DMS53 treated with DMSO at 0.1 percent for 48 hours (cell line): ENCODE data around the gene DIAPH1.

Experiments used
- DNase-seq: peaks from one replicate; lab custom pipeline; 2025; ENCODE audit not compliant: unreplicated experiment; lab: John Stamatoyannopoulos, UW

DIAPH1 gene

GRCh38 chr5:141522301-141522700, 96.5 kb downstream of the DIAPH1 start:
- no peak for DNase-seq

DNA sequence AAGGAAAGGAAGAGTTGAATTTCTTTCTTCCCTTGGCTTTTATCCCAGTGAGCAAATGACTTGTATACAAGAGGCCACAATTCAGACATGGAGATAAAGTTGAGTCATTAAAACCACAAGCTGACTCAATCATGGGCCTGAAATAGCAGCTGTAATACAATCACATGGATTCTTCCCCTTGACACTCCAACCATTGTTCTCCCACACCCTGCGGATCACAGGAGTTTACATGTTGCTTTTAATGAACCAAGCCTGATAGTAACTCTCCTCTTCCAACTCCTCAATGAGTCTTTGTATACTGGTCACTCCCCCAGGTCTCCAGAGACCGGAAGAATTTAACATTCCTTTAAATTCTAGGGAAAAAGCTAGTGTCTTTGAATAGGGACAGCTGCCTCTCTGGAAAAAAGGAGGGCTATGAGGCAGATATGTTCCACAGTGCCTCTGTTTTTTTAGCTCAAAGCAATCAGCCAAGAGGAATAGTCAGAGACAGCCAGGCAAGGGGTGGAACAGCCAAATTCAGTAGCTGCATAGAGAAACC, 97.5 kb downstream of the DIAPH1 start:
- DNase-seq, result no peak

GRCh38 chr5:141519605-141520565, 98.9 kb downstream of the DIAPH1 start:
- DNase-seq, result no peak

- no peak for DNase-seq
Observed at GRCh38 chr5:141518618-141519015, 100.2 kb downstream of the DIAPH1 start.

- no peak for DNase-seq
Observed at GRCh38 chr5:141517880-141518617, 100.8 kb downstream of the DIAPH1 start.

DNA sequence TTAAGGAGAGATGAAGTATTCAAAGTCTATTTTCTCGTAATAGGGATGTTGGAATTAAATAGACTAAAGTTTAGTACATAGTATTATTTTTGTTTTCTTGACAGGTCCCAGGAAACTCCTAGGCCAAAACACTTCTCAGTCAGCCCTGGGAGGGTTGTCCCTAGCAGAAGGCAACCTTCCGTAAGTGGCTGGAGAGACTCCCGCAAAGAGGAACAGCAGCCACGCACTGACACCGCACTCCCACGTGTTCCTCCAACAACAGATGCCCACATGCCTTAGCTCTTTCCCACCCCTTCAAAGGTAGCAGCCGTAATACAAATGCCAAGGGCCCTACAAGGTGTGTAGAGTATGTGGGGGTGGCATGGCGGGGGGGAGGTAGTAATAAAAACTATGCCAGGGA, 101.5 kb downstream of the DIAPH1 start:
- DNase-seq, result no peak

GRCh38 chr5:141516672-141517025, 102.2 kb downstream of the DIAPH1 start:
- DNase-seq, result no peak

- DNase-seq, result no peak
Observed at GRCh38 chr5:141515946-141516671, 102.7 kb downstream of the DIAPH1 start.

DNA sequence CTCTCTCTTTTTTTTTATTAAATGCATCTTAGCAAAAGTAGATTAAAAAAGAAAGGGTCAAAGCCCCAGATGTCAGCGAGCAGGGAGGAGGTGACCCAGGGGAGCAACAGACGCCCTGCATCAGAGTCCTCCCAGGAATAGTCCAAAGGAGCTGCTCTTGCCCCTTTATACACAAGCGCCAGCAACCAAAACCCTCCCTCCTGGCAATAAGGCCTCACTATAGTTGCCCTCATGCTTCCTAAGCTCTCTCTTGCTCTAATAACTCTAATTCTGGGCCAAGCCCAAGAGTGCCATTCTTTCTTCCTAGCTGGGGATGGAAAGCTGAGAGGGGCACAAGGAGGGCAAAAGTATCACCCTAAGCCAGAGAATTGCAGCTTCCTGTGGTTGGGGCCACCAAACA, 103.7 kb downstream of the DIAPH1 start:
- DNase-seq, result no peak

GRCh38 chr5:141514330-141515133, 104.3 kb downstream of the DIAPH1 start:
- no peak for DNase-seq

GRCh38 chr5:141513627-141514329, 105.0 kb downstream of the DIAPH1 start:
- no peak for DNase-seq

DNA sequence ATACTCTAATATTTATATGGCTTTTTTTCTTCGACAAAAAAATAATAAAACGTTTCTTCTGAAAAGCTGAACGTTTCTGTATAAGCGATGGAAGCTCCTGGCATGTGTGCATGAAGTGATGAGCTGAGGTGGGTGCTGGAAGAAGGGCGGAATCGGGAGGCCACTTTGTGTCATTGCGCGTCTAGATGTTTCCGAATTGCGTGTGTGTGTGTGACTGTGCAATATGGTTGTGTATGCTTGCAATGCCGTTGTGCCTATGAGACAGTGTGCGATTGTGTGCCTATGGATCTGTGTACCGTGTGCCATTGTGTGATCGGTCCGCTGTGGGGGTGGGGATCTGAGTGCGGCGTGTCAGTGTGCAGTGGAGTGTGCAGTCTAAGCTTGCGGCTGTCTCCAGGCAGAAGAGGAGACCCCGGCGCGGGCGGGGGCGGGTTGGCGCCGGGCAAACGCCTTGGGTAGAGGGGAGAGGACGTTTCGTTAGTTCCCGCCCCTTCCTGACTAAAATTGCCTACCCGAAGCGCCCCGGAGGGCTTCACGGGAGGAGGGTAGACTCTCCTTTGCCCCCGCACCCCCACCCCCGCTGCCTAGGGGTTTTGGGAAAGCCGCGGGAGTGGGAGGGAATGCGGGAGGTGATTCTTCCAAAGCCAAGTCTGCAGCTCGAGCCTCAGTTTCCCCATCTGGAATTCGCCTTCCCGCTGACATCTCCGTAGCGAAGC, 105.7 kb downstream of the DIAPH1 start:
- no peak for DNase-seq

GRCh38 chr5:141512390-141512910, 106.3 kb downstream of the DIAPH1 start:
- DNase-seq, result peak; percentile 52

DNA sequence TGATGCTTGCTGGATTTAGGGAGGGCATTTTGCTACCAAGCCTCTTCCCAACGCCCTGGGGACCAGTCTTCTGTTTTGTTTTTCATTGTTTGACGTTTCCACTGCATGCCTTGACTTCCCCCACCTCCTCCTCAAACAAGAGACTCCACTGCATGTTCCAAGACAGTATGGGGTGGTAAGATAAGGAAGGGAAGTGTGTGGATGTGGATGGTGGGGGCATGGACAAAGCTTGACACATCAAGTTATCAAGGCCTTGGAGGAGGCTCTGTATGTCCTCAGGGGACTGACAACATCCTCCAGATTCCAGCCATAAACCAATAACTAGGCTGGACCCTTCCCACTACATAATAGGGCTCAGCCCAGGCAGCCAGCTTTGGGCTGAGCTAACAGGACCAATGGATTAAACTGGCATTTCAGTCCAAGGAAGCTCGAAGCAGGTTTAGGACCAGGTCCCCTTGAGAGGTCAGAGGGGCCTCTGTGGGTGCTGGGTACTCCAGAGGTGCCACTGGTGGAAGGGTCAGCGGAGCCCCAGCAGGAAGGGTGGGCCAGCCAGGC, 107.0 kb downstream of the DIAPH1 start:
- no peak for DNase-seq

GRCh38 chr5:141510850-141511601, 107.8 kb downstream of the DIAPH1 start:
- no peak for DNase-seq

GRCh38 chr5:141510160-141510559, 108.6 kb downstream of the DIAPH1 start:
- no peak for DNase-seq

DNA sequence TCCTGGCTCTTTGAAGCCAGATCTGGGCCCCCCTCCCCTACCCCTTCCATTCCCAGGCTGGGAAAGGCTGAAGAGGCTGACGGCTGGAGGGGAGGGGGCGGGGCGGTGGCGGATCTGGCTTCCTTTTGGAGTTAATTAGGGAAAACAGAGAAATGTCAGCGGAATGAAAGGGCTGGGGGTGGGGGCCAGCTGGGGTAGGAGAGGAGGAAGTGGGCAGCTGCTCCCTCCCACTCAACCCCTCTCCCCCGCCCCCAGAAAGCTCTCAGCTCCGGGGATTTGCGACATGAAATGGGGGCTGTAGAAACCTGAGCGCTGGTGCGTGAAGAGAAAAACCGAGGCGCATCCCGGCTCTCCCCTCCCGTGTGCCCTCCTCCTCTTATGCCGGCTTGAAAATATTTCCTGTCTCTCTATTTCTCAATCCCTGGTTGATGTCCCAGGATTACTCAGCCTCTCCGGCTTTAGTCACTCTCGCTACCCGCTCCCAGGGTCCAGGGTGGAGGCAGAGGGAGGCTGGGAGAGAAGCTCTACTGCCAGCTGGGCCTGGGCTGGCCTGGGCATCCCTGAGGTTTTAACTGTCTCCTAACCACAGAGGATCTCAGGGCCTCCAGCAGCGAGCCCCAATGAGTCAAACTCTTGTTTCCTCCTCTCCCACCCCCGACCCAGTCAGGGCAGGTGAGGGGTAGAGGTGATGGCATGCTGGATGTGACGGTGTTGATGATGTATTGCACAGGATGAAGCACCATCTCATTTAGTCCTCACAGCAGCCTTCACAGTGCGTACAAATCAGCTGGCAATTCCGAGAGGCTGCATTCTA, 109.8 kb downstream of the DIAPH1 start:
- DNase-seq, result no peak
